Adrenal gland (tissue), 12 donors: Measurements from ENCODE around the gene ARHGAP26. TPM values are rescaled to one million over a fixed set of nuclear protein-coding genes. Genes with fewer than 3 reads are reported as not detected.

Source experiments
- DNase-seq, 7 donors: peaks; one replicate each; pipeline ENCODE4 v3.0.0-alpha.2; 2019 to 2020
- H3K27ac ChIP-seq, 5 donors: fragments of 200-600 bp; sonication (generic) in 4 of 5; 1 replicate in 3 of 5; 2 replicates in 2 of 5; pipeline versions ENCODE4 v1.5.1 to v1.8.0; 2016 to 2020; ENCODE audit warnings: mild to moderate bottlenecking in 1 of 5
- H3K27me3 ChIP-seq: fragments of 200-600 bp; 2 replicates; pipeline ENCODE4 v1.8.0; 2021
- H3K36me3 ChIP-seq, 2 donors: fragments of 200-600 bp; replicated peaks in 1 of 2; 1 replicate in 1 of 2; 2 replicates in 1 of 2; pipeline versions ENCODE4 v1.5.1 to v1.8.0; 2018 to 2022
- H3K4me1 ChIP-seq, 2 donors: fragments of 200-600 bp; replicated peaks in 1 of 2; 1 replicate in 1 of 2; 2 replicates in 1 of 2; pipeline versions ENCODE4 v1.5.1 to v1.8.0; 2018 to 2021
- H3K4me3 ChIP-seq, 4 donors: fragments of 200-600 bp; sonication (generic) in 3 of 4; one replicate each; pipeline ENCODE4 v1.5.1; 2016 to 2018
- H3K9me3 ChIP-seq, 3 donors: fragments of 200-600 bp; sonication (generic) in 1 of 3; replicated peaks in 1 of 3; 1 replicate in 2 of 3; 2 replicates in 1 of 3; pipeline versions ENCODE4 v1.5.1 to v1.8.0; 2016 to 2021
- POLR2A ChIP-seq, 2 donors: fragments of 450-650 bp; IDR thresholded peaks; one replicate each; pipeline ENCODE4 v1.6.1; 2017; ENCODE audit warnings: antibody characterized with exemption in 2 of 2, mild to moderate bottlenecking in 2 of 2, moderate library complexity in 1 of 2
- WGBS, 4 donors: extraction: QIAGEN DNeasy Blood & Tissue Kit in 2 of 4; methylation state at CpG; one replicate each; pipeline versions ENCODE4 v1.1.5 to v1.1.7; 2013 to 2017; 5-methylcytosine and 5-hydroxymethylcytosine counted together
- intact Hi-C, 2 donors: fragments of 100-400 bp; cut with DNase I; formaldehyde crosslinking; loops; one replicate each; pipeline versions ENCODE4 v1.14.1 to v1.15.0; 2022 to 2023
- polyA plus RNA-seq, 3 donors: library from polyadenylated mRNA; stranded (reverse); fragments of 200-250 nt in 2 of 3; fragments of 350-450 nt in 1 of 3; fragmentation: Illumina TruSeq in 1 of 3; extraction: RNeasy Lipid Tissue Mini Kit (QIAGEN cat#74804) in 1 of 3; gene quantifications; one replicate each; pipeline ENCODE4 v1.2.3, GENCODE V29; 2013 to 2014
- total RNA-seq, 9 donors: library from RNA; depleted of rRNA in 4 of 9; stranded (reverse); fragments of >200 nt in 4 of 9; fragments of 120-200 nt in 1 of 9; fragmentation: NEBNext Ultra II Directional in 1 of 9; extraction: Animal tissue kit (Norgen Biotek cat#: 25700) in 1 of 9; gene quantifications; one replicate each; pipeline versions ENCODE4 v1.1.0 to v1.2.4, GENCODE V29; 2013 to 2023
- TF ChIP-seq, protein P1 (sequence below), 6 experiments: fragments of 450-650 bp in 4 of 6; fragments of 200-600 bp in 2 of 6; sonication (generic) in 1 of 6; IDR thresholded peaks; 1 replicate in 5 of 6; 2 replicates in 1 of 6; pipeline versions ENCODE4 v1.5.1 to v1.8.0; 2016 to 2021; ENCODE audit warnings: antibody characterized with exemption in 6 of 6, mild to moderate bottlenecking in 2 of 6, moderate library complexity in 1 of 6
- donor health status: healthy with polysubstance abuse.
- donor health status: Bipolar disorder and iron deficiency.
- donor health status: DM: yes; HTN: yes; CAD: no.
- donor health status: DM: no; HTN: no; CAD: no.
- donor health status: DM: no; HTN: no; CAD: no.
- donor health status: DM: yes; HTN: yes; CAD: no.

The ARHGAP26 gene
- total and polyA plus RNA-seq, 12 donors, result 3.0 to 21.7 (median 10.8) TPM

- Histone ChIP-seq H3K27ac (no peak overlapping the region), H3K36me3 (no peaks in the 10 kb centered on the region), H3K27me3 (no peaks in the 10 kb centered on the region), H3K9me3 (no peaks in the 10 kb centered on the region), H3K4me1 (peaks cover 0 to 13% of the 10 kb centered on the region in 2 donors), H3K4me3 (no peak overlapping the region)
- no peak for DNase-seq
- TF ChIP-seq, protein P1, sequence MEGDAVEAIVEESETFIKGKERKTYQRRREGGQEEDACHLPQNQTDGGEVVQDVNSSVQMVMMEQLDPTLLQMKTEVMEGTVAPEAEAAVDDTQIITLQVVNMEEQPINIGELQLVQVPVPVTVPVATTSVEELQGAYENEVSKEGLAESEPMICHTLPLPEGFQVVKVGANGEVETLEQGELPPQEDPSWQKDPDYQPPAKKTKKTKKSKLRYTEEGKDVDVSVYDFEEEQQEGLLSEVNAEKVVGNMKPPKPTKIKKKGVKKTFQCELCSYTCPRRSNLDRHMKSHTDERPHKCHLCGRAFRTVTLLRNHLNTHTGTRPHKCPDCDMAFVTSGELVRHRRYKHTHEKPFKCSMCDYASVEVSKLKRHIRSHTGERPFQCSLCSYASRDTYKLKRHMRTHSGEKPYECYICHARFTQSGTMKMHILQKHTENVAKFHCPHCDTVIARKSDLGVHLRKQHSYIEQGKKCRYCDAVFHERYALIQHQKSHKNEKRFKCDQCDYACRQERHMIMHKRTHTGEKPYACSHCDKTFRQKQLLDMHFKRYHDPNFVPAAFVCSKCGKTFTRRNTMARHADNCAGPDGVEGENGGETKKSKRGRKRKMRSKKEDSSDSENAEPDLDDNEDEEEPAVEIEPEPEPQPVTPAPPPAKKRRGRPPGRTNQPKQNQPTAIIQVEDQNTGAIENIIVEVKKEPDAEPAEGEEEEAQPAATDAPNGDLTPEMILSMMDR (IDR thresholded peaks at IDR 0.05), result no peak
- TF ChIP-seq POLR2A (IDR thresholded peaks at IDR 0.05), result no peak
- 87 to 95% (median 90%) methylated on average over 3 to 4 of the region's 4 CpGs for WGBS, 4 donors
- intact Hi-C loops, result no loop called here
These were observed 47.3 kb upstream of the ARHGAP26 start for GRCh38 chr5:142722896-142723295.

DNA sequence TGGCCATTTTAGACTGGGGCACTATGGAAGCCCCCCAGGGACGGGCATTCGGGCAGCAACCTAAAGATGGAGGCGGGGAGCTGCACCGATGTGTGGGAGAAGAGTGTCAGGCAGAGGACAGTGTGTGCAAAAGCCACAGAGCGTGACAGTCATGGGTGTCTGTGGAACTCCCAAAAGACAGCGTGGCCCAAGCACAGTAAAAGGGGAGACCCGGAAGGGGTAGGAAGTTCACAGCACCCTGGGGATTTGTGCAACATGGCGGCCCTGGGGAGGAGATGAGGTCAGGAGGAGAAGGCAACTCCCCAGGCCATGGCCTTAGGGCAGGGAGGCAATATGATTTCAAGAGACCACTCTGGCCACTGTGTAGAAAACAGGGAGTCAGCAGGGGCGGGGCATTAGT, 45.4 kb upstream of the ARHGAP26 start:
- TF ChIP-seq, protein P1 (IDR thresholded peaks at IDR 0.05), result no peak
- TF ChIP-seq POLR2A (IDR thresholded peaks at IDR 0.05), result no peak
- no peak for DNase-seq
- intact Hi-C loops, result no loop called here
- Histone ChIP-seq H3K27ac (no peak overlapping the region), H3K9me3 (no peaks in the 10 kb centered on the region), H3K27me3 (no peaks in the 10 kb centered on the region), H3K4me1 (peaks cover 0 to 13% of the 10 kb centered on the region in 2 donors), H3K4me3 (no peak overlapping the region), H3K36me3 (no peaks in the 10 kb centered on the region)
- 84 to 90% (median 87%) methylated on average over 9 of the region's 9 CpGs for WGBS, 4 donors

GRCh38 chr5:142725231-142726187, 44.7 kb upstream of the ARHGAP26 start:
- no peaks in the 10 kb centered on the region for H3K27me3 ChIP-seq
- TF ChIP-seq, protein P1 (IDR thresholded peaks at IDR 0.05), result no peak
- no peak for TF ChIP-seq POLR2A (IDR thresholded peaks at IDR 0.05)
- DNase-seq, result no peak
- no peak overlapping the region for H3K27ac ChIP-seq
- no peaks in the 10 kb centered on the region for H3K9me3 ChIP-seq
- WGBS, 4 donors, result 71 to 88% (median 76%) methylated on average over 3 to 4 of the region's 4 CpGs
- no peaks in the 10 kb centered on the region for H3K36me3 ChIP-seq
- H3K4me3 ChIP-seq, result no peak overlapping the region
- H3K4me1 ChIP-seq, result peaks cover 0 to 13% of the 10 kb centered on the region in 2 donors
- intact Hi-C loops, result no loop called here

DNA sequence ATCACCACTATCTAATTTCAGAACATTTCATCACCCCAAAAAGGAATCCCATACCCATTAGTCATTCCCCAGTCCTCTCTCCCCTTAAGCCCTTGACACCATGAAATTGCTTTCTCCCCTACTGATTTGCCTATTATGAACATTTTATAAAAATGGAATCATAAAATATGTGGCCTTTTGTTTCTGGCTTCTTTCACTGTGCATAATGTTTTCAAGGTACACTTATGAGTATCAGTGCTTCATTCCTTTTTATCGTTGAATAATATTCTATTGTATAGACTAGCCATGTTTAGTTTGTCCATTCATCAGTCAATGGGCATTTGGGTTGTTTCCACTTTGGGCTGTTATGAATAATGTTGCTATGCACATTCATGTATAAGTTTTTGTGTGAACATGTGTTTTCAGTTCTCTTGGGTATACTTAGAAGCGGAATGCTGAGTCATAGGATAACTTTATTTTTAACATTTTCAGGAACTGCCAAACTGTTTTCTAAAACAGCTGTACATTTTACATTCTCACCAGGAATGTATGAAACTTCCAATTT, 43.9 kb upstream of the ARHGAP26 start:
- H3K4me3 ChIP-seq, result no peak overlapping the region
- intact Hi-C loops, result no loop called here
- 59 to 73% (median 71%) methylated on average over 2 of the region's 2 CpGs for WGBS, 4 donors

More for the DNA sequence above, 43.9 kb upstream of the ARHGAP26 start:
- Histone ChIP-seq H3K36me3 (no peaks in the 10 kb centered on the region), H3K4me1 (peaks cover 0 to 13% of the 10 kb centered on the region in 2 donors), H3K27me3 (no peaks in the 10 kb centered on the region), H3K27ac (no peak overlapping the region), H3K9me3 (no peaks in the 10 kb centered on the region)
- TF ChIP-seq, protein P1 (IDR thresholded peaks at IDR 0.05), result no peak
- no peak for DNase-seq
